ENCODE measurements around the gene PDP2. TPM values are rescaled to one million over a fixed set of nuclear protein-coding genes. Genes with fewer than 3 reads are reported as not detected.

The PDP2 gene
- polyA plus RNA-seq, 1 of the 3 experiments (the other 2 are of a cell fraction): 4.7 TPM

GRCh38 chr16:66872943-66873684 lies 7.2 kb upstream of the PDP2 start:
- Histone ChIP-seq H3K9me2 (no peaks in the 10 kb centered on the region), H3K79me2 (ENCODE audit: insufficient read depth) (no peaks in the 10 kb centered on the region), H3K27me3 (ENCODE audit: insufficient read depth) (no peaks in the 10 kb centered on the region), H3F3A (replicated peaks; ENCODE audit: insufficient read depth) (peaks cover 18% of the 10 kb centered on the region), H3K4me1 (ENCODE audit: control insufficient read depth in 1 of 2, insufficient read depth in 2 of 2, low read depth in 1 of 2, low read length in 1 of 2) (peaks cover 3 to 5% of the 10 kb centered on the region in 2 experiments; a peak in 3 of 4 replicates), H3K4me2 (peak overlapping the region; percentile 83), H2AFZ (ENCODE audit: low read depth) (peak overlapping the region; percentile 92), H3K9ac (peak overlapping the region; percentile 36; the same call in 1 of the 2 replicates), H4K20me1 (ENCODE audit: insufficient read depth) (no peaks in the 10 kb centered on the region), H3K36me3 (replicated peaks in 1 of 2; ENCODE audit: control insufficient read depth in 1 of 2, insufficient read depth in 2 of 2, low read length in 1 of 2) (no peaks in the 10 kb centered on the region), H3K27ac (ENCODE audit: low read depth in 2 of 2, low read length in 1 of 2) (peak overlapping the region in 1 of 2 experiments; percentile 55; a peak in 1 of 4 replicates), H3K4me3 (ENCODE audit: low read depth in 2 of 2, low read length in 1 of 2) (peak overlapping the region; percentile 12 to 59), H3K9me3 (no peaks in the 10 kb centered on the region)
- peak; percentile 89 for DNase-seq
- ChIA-PET POLR2A (interaction anchor here (0.8 to 1.5 kb wide), 2 partner anchors 42 to 122 kb away, joined by 4 to 5 read pairs; partner anchors contain the start of genes DYNC1LI2 and NAE1), CTCF (interaction anchor here (0.6 to 4.1 kb wide), 45 partner anchors 9 to 467 kb away, joined by 3 to 26 read pairs (median 5); partner anchors contain the start of genes CMTM3, NAE1 and RRAD)
- 23% methylated on average over 25 of the region's 39 CpGs for WGBS (ENCODE audit: low lambda C conversion rate)
- TF ChIP-seq MXI1 (IDR thresholded peaks at IDR 0.05; ENCODE audit: low read depth, low read length) (peak; percentile 81), USF2 (IDR thresholded peaks at IDR 0.05; ENCODE audit: borderline replicate concordance, low read depth, low read length) (no peak), PBX3 (IDR thresholded peaks at IDR 0.05) (no peak), TCF12 (IDR thresholded peaks at IDR 0.05) (no peak; the same call in 1 of the 2 replicates), RCOR1 (IDR thresholded peaks at IDR 0.05; ENCODE audit: low read length) (peak; percentile 5; the same call in 1 of the 2 replicates), FOXJ3 (CRISPR knock-in tag; IDR thresholded peaks at IDR 0.05) (no peak), EZH2phosphoT487 (IDR thresholded peaks at IDR 0.05; ENCODE audit: borderline replicate concordance, low read depth) (no peak), TEAD4 (IDR thresholded peaks at IDR 0.05; ENCODE audit: borderline replicate concordance, insufficient read depth) (no peak), NRF1 (IDR thresholded peaks at IDR 0.05; ENCODE audit: low read depth, low read length) (no peak), MEF2A (IDR thresholded peaks at IDR 0.05; ENCODE audit: borderline replicate concordance, low read depth) (no peak), FOSL2 (IDR thresholded peaks at IDR 0.05; ENCODE audit: borderline replicate concordance, low read depth) (peak; percentile 77), RXRA (IDR thresholded peaks at IDR 0.05; ENCODE audit: borderline replicate concordance, low read depth) (peak; percentile 18; the same call in 1 of the 2 replicates), SIN3A (IDR thresholded peaks at IDR 0.05; ENCODE audit: borderline replicate concordance, low read depth, low read length) (peak; percentile 82; the same call in 1 of the 2 replicates), ELF1 (IDR thresholded peaks at IDR 0.05) (0 out of 2 replicates have a peak, but pooled peaks have one; percentile 17), YY1 (IDR thresholded peaks at IDR 0.05; ENCODE audit: low read depth) (no peak), RFX5 (IDR thresholded peaks at IDR 0.05; ENCODE audit: low read length) (no peak), ZBTB33 (IDR thresholded peaks at IDR 0.05; ENCODE audit: borderline replicate concordance, low read depth) (no peak), EP300 (IDR thresholded peaks at IDR 0.05; ENCODE audit: borderline replicate concordance in 1 of 2, low read depth in 1 of 2, low read length in 1 of 2) (peak in 1 of 2 experiments; percentile 45; a peak in 1 of 4 replicates), FOXM1 (IDR thresholded peaks at IDR 0.05; ENCODE audit: low read depth) (no peak), NFIC (IDR thresholded peaks at IDR 0.05; ENCODE audit: borderline replicate concordance) (peak; percentile 32; the same call in 1 of the 2 replicates), TAF1 (IDR thresholded peaks at IDR 0.05; ENCODE audit: borderline replicate concordance, low read depth, low read length) (peak; percentile 57; the same call in 1 of the 2 replicates), USF1 (IDR thresholded peaks at IDR 0.05; ENCODE audit: borderline replicate concordance, low read depth) (no peak)
- TF ChIP-seq, protein P1, sequence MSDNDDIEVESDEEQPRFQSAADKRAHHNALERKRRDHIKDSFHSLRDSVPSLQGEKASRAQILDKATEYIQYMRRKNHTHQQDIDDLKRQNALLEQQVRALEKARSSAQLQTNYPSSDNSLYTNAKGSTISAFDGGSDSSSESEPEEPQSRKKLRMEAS (IDR thresholded peaks at IDR 0.05; ENCODE audit: low read depth): peak; percentile 97
- TF ChIP-seq, protein P2, sequence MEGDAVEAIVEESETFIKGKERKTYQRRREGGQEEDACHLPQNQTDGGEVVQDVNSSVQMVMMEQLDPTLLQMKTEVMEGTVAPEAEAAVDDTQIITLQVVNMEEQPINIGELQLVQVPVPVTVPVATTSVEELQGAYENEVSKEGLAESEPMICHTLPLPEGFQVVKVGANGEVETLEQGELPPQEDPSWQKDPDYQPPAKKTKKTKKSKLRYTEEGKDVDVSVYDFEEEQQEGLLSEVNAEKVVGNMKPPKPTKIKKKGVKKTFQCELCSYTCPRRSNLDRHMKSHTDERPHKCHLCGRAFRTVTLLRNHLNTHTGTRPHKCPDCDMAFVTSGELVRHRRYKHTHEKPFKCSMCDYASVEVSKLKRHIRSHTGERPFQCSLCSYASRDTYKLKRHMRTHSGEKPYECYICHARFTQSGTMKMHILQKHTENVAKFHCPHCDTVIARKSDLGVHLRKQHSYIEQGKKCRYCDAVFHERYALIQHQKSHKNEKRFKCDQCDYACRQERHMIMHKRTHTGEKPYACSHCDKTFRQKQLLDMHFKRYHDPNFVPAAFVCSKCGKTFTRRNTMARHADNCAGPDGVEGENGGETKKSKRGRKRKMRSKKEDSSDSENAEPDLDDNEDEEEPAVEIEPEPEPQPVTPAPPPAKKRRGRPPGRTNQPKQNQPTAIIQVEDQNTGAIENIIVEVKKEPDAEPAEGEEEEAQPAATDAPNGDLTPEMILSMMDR (IDR thresholded peaks at IDR 0.05): peak; percentile 97
